CD4-positive, alpha-beta T cell treated with Interleukin-21 for 1 hour (primary cell): Measurements from ENCODE around the gene SLC23A2.
"Not testable (repeated sequence)": the region's sequence is repeated elsewhere in the genome, so short reads cannot be mapped to it uniquely, and the experiment has no call there.

Experiments
- DNase-seq: peaks from one replicate; pipeline ENCODE4 v3.0.0-alpha.2; 2020

SLC23A2 gene

GRCh38 chr20:5004825-5005224 is 3.5 kb upstream of the SLC23A2 start:
- DNase-seq, result not testable (repeated sequence)

DNA sequence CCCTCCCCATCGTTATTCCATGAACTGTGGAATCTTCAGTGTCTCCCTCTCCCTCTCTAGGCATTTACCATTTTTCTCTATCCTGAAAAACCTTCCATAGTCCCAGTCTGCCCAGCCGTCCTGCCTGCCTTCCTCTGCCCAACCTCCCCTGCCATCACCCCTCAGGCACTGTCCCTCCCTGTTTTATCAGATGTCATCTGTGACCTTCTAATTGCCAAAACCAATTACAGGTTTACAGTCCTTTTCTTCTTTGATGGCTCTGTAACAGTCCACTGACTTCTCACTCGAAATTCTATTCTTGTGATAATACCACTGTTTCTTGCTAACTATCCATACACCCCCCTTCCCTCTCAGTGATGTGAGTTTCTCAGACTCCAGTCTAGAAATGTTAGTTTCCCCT is 2.3 kb upstream of the SLC23A2 start:
- DNase-seq, result no peak

DNA sequence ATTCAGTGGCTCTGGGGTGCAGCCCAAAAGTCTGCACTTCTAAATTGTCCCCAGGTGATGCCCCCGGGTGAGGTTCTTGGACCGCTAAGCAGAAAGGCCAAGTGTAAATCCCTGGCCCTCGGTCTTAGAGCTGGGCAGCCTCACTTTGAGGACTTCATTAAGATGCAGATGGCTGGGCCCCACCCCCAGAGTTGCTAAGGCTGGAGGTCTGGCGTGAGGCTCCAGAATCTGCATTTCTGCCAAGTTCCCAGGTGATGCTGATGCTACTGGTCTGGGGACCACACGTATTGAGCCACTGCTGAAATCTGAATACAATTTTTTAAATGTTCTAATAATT is 735 bp upstream of the SLC23A2 start:
- no peak for DNase-seq

DNA sequence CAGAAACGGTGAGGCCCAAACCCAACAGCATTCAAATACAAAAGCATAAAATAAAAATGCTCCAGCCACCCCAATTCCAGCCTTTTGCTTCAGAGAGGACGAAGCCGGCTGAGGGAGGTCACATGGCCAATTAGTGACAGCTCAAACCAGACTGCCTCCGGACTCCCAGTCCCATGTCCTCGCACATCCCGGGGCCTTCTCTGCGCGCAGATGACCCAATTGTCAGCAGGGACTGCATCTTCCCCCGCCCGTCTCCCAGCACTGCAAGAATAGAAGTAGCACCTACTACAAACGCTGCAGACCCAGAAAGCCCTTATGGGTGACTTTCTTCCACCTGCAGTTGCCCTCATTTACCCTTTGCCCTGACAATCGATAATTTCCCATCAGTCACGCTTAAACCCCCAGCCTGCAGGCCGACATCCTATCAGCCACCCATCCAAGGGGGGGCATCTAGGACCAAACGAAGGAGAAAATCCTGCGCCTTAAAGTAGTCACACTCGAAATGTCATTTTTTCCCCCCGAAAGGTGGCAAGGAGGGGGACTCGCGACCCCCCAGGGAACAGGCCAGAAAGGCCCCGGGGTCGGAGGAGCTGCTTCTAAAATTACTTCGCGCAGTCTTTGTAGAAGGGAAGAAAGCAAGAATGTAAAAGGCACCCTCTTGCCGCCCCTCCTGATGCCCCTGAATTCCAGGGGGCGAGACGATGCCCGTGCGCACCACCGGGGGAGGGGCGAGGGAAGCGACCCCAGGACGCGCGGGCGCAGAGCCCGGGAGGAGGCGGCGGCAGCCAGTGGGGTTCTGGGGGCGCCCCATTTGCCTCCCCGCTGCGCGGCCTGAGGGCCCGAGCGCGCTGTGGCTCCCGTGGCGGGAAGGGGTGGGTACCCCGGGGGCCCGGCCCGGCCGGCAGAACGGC is 792 bp downstream of the SLC23A2 start:
- DNase-seq, result no peak

GRCh38 chr20:4999788-5000187 is 1.5 kb downstream of the SLC23A2 start:
- DNase-seq, result no peak

GRCh38 chr20:4998160-4998651 is 3.1 kb downstream of the SLC23A2 start:
- no peak for DNase-seq

DNA sequence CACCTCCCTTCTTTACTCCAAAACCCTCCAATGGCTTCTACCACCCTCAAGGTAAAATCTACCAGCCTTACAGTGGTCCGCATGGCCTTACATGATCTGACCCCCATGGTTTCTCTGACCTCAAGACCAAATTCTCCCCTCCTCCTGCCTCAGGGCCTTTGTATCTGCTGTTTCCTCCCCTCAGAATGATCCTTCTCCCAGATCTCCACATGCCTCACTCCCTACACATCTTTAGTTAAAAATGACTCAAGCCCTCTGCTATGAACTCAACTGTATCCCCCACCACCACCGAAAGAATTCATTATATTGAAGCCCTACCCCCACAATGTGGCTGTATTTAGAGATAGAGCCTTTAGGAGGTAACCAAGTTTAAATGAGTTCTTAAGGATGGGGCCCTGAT is 4.1 kb downstream of the SLC23A2 start:
- no peak for DNase-seq

- DNase-seq, result no peak
Observed at GRCh38 chr20:4989570-4989969, 11.7 kb downstream of the SLC23A2 start.

- DNase-seq, result no peak
Observed at GRCh38 chr20:4987130-4987529, 14.2 kb downstream of the SLC23A2 start.

DNA sequence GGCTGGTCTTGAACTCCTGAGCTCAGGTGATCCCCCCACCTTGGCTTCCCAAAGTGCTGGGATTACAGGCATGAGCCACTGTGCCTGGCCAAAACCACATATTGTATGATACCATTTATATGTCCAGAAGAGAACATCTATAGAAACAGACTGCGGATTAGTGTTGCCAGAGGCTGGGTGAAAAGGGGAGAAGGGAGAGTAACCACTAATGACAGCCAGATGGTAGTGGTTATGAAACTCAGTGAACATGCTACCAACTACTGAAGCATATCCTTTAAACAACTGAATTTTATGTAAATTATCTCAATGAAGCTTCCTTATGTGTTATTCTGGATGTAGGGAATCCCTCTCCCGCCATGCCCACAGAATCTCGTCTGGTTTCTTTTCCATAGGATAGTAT is 15.7 kb downstream of the SLC23A2 start:
- DNase-seq, result no peak

GRCh38 chr20:4982281-4982680 is 19.0 kb downstream of the SLC23A2 start:
- DNase-seq, result no peak

- no peak for DNase-seq
Observed at GRCh38 chr20:4979841-4980410, 21.4 kb downstream of the SLC23A2 start.

- no peak for DNase-seq
Observed at GRCh38 chr20:4978050-4978918, 23.0 kb downstream of the SLC23A2 start.

DNA sequence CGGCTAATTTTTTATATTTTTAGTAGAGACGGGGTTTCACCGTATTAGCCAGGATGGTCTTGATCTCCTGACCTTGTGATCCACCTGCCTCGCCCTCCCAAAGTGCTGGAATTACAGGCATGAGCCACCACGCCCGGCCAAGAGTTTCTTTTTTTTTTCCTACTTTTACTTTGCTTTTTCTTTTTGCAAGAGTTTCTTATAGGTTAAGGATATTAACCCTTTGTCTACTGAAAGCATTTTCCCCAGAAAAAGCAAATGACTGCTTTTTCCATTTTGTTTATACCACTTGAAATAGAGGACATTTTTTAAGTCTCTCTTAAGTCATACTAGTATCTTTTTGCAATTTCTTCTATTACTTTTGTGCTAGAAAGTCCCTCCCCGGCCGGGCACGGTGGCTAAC is 25.3 kb downstream of the SLC23A2 start:
- not testable (repeated sequence) for DNase-seq

- DNase-seq, result peak; percentile 5
Observed at GRCh38 chr20:4973330-4974097, 27.8 kb downstream of the SLC23A2 start.

- DNase-seq, result no peak
Observed at GRCh38 chr20:4972506-4973251, 28.6 kb downstream of the SLC23A2 start.

DNA sequence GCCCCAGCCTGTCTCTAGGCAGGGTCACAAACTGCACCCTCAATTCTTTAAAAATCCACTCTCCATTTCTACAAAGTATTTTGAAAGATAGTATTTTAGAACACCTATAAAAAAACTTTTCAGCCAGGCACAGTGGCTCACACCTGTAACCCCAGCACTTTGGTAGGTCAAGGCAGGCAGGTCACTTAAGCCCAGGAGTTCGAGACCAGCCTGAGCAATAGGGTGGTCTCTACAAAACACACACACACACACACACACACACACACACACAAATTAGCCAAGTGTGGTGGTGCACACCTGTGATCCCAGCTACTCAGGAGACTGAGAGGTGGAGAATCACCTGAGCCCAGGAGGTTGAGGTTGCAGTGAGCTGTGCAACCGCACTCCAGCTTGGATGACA is 30.2 kb downstream of the SLC23A2 start:
- DNase-seq, result no peak

GRCh38 chr20:4967752-4968477 is 33.4 kb downstream of the SLC23A2 start:
- no peak for DNase-seq

DNA sequence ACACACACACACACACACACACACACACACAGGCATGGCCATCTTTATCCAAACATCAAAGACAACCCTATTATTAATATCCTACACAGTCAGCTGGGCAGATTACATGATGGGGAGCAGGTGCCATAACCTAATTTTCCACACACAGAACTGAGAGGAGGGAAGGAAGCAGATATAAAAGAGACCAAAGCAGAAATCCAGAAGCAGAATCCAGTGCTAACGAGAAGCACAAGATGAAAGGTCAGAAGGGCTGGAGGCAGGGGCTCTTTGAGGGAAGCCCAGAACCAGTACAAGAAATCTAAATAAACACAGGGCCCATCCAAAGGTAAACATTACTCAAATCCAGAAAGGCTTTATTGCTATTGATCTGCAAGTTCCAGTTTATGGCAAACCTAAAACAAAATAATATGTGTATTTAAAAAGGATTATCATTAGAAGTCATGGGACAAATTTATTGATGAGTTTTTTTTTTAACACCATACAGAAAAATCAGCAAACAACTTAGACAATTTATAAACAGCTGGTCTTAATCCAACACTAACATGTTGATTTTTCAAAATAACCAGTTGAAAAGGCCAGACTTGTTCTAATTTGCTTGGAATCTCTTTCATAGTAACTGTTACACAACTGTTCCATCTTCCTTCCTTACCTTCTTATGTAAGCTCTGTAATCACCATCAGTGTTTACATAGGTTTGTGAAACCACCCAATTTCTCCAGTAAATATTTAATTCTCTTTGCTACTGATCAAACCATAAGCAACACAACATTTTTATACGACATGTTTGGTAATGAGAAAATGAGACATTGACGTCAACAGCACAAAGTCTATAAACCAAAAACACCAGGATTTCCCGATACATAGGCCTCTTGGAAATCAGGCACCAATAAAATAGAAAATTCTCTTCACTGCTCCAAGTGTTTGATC is 34.2 kb downstream of the SLC23A2 start:
- DNase-seq, result no peak

- DNase-seq, result peak; percentile 54
Observed at GRCh38 chr20:4962241-4962855, 39.0 kb downstream of the SLC23A2 start.
